K562 (cell line): ENCODE data around the gene GRIK3. TPM values are rescaled to one million over a fixed set of nuclear protein-coding genes. Genes with fewer than 3 reads are reported as not detected.
A peak's percentile ranks its signal among the peaks of the same experiment; 100 is the strongest.

Experiments
- ATAC-seq: fragments of 200-7000 bp; cut with Tn5 transposase; 3 replicates; pipeline ENCODE4 v1.9.1; 2020; ENCODE audit warnings: moderate library complexity
- BruUV-seq: library from RNA; stranded (reverse); fragments of 400-500 nt; replicated peaks from 2 replicates; lab custom pipeline; 2021; lab: Mats Ljungman, UMichigan
- CTCF ChIA-PET: fragments of 300-600 bp; formaldehyde crosslinking; extraction: SDS; loops from one replicate; lab custom pipeline; 2021; ENCODE audit warnings: low intra/inter-chr PET ratio; lab: Yijun Ruan, JAX
- POLR2A ChIA-PET: fragments of 300-600, 350-650 bp; sonication (Branson Sonifier 250); formaldehyde crosslinking; extraction: SDS; loops from one replicate; lab custom pipeline; 2021; ENCODE audit warnings: antibody characterized with exemption, inconsistent platforms; lab: Yijun Ruan, JAX
- DNase-seq, 4 experiments: peaks; one replicate each; pipeline versions ENCODE4 v3.0.0 to v3.0.0-alpha.2; 2011 to 2018; ENCODE audit warnings: low spot score in 3 of 4, mixed read lengths in 3 of 4; ENCODE audit errors: extremely low read depth in 1 of 4
- FAIRE-seq: peaks from 2 replicates; lab custom pipeline; 2011; peaks lifted over from hg19 to GRCh38; lab: Jason Lieb, UNC
- H2AFZ ChIP-seq: 2 replicates; pipeline ENCODE4 v1.6.0; 2011; ENCODE audit warnings: low read depth, low read length, control low read depth, inconsistent platforms
- H3K27ac ChIP-seq: fragments of 200-600 bp; 3 replicates; pipeline ENCODE4 v1.8.0; 2011; ENCODE audit warnings: low read depth, mild to moderate bottlenecking, control low read depth, inconsistent platforms, low read length, moderate library complexity, mixed read lengths; ENCODE audit errors: extremely low read depth
- H3K27me3 ChIP-seq, 2 experiments: fragments of 300-600 bp in 1 of 2; 2 replicates in 1 of 2; 3 replicates in 1 of 2; pipeline versions ENCODE4 v1.6.0 to v1.8.0; 2011; ENCODE audit warnings: inconsistent platforms in 2 of 2, low read length in 2 of 2, mild to moderate bottlenecking in 1 of 2, mixed read lengths in 1 of 2, moderate library complexity in 1 of 2; ENCODE audit not compliant: control insufficient read depth in 2 of 2, insufficient read depth in 2 of 2
- H3K36me3 ChIP-seq: fragments of 300-600 bp; 3 replicates; pipeline ENCODE4 v1.8.0; 2011; ENCODE audit warnings: mild to moderate bottlenecking, low read length, inconsistent platforms; ENCODE audit not compliant: control insufficient read depth, insufficient read depth
- H3K4me1 ChIP-seq, 2 experiments: fragments of 200-600 bp in 1 of 2; replicated peaks in 1 of 2; 2 replicates in 1 of 2; 3 replicates in 1 of 2; pipeline versions ENCODE4 v1.5.1 to v1.8.0; 2011; ENCODE audit warnings: inconsistent platforms in 2 of 2, low read length in 2 of 2, mild to moderate bottlenecking in 1 of 2, mixed read lengths in 1 of 2, moderate library complexity in 1 of 2; ENCODE audit not compliant: control insufficient read depth in 2 of 2, insufficient read depth in 2 of 2
- H3K4me2 ChIP-seq: 2 replicates; pipeline ENCODE4 v1.6.1; 2011; ENCODE audit warnings: low read length, control low read depth, inconsistent platforms, mixed read lengths; ENCODE audit not compliant: insufficient read depth
- H3K4me3 ChIP-seq: fragments of 200-600 bp; sonication (generic), shearing (Covaris generic); 2 replicates; pipeline ENCODE4 v1.5.1; 2016; ENCODE audit warnings: control low read depth, inconsistent platforms
- H3K79me2 ChIP-seq: fragments of 200-600 bp; 3 replicates; pipeline ENCODE4 v1.8.0; 2011; ENCODE audit warnings: low read length, inconsistent platforms; ENCODE audit not compliant: control insufficient read depth, insufficient read depth
- H3K9ac ChIP-seq, 2 experiments: 2 replicates each; pipeline versions ENCODE4 v1.6.0 to v1.6.1; 2011; ENCODE audit warnings: low read depth in 2 of 2, low read length in 2 of 2, control low read depth in 1 of 2, inconsistent platforms in 1 of 2, mild to moderate bottlenecking in 1 of 2, mixed read lengths in 1 of 2; ENCODE audit not compliant: insufficient read depth in 1 of 2
- H3K9me1 ChIP-seq: one replicate; pipeline ENCODE4 v1.6.0; 2011; ENCODE audit warnings: inconsistent platforms, mild to moderate bottlenecking, low read length, moderate library complexity; ENCODE audit not compliant: control insufficient read depth, insufficient read depth
- H3K9me3 ChIP-seq: replicated peaks from 2 replicates; pipeline ENCODE4 v1.5.1; 2011; ENCODE audit warnings: low read depth, low read length, inconsistent platforms; ENCODE audit not compliant: control insufficient read depth, insufficient read depth
- H4K20me1 ChIP-seq: replicated peaks from 2 replicates; pipeline ENCODE4 v1.6.1; 2011; ENCODE audit warnings: low read length, inconsistent platforms, mixed read lengths; ENCODE audit not compliant: control insufficient read depth, insufficient read depth
- GABPB1 ChIP-seq: sonication (generic); formaldehyde crosslinking; IDR thresholded peaks from 2 replicates; pipeline ENCODE4 v1.8.0; 2022; ENCODE audit warnings: mild to moderate bottlenecking, missing genetic modification reagents
- GABPB2 ChIP-seq: fragments of 250-450 bp; sonication (Bioruptor Pico); conservative IDR thresholded peaks from 2 replicates; pipeline ENCODE4 v1.5.1; 2021; ENCODE audit warnings: mild to moderate bottlenecking
- GTF2B ChIP-seq: IDR thresholded peaks from 2 replicates; pipeline ENCODE4 v1.6.1; 2011; ENCODE audit not compliant: insufficient read length; ENCODE audit errors: extremely low read depth
- RBM25 ChIP-seq: fragments of 200-400 bp; formaldehyde crosslinking; IDR thresholded peaks from 2 replicates; pipeline ENCODE4 v1.6.1; 2018; ENCODE audit warnings: low read length, low read depth, moderate library complexity; ENCODE audit not compliant: severe bottlenecking
- SAFB2 ChIP-seq: fragments of 200-400 bp; formaldehyde crosslinking; IDR thresholded peaks from 2 replicates; pipeline ENCODE4 v1.6.1; 2018; ENCODE audit warnings: borderline replicate concordance, low read length, low read depth, moderate library complexity; ENCODE audit not compliant: severe bottlenecking
- SIN3B ChIP-seq: fragments of 450-650 bp; IDR thresholded peaks from 2 replicates; pipeline ENCODE4 v1.6.1; 2017; ENCODE audit warnings: low read depth, mild to moderate bottlenecking, moderate library complexity
- SMC3 ChIP-seq: conservative IDR thresholded peaks from 2 replicates; pipeline ENCODE4 v1.6.1; 2011; ENCODE audit warnings: low read depth, low read length, improper control_type of control experiment; ENCODE audit not compliant: insufficient read depth
- SPI1 ChIP-seq: IDR thresholded peaks from 2 replicates; pipeline ENCODE4 v1.6.1; 2011; ENCODE audit warnings: low read depth, low read length, control low read depth, borderline replicate concordance
- TSHZ1 ChIP-seq: fragments of 250-450 bp; sonication (Bioruptor Pico); IDR thresholded peaks from 2 replicates; pipeline ENCODE4 v1.4.0; 2020; ENCODE audit warnings: mild to moderate bottlenecking, moderate library complexity
- ZFP30 ChIP-seq: fragments of 250-450 bp; sonication (Bioruptor Pico); IDR thresholded peaks from 2 replicates; pipeline ENCODE4 v1.8.0; 2022; ENCODE audit warnings: moderate library complexity, mild to moderate bottlenecking, inconsistent platforms, borderline replicate concordance
- ZFP36 ChIP-seq: fragments of 150-350 bp; IDR thresholded peaks from 2 replicates; pipeline ENCODE4 v1.6.1; 2018; ENCODE audit warnings: low read length, low read depth; ENCODE audit not compliant: partially characterized antibody
- ZNF140 ChIP-seq: fragments of 250-450 bp; sonication (Bioruptor Pico); IDR thresholded peaks from 2 replicates; pipeline ENCODE4 v1.8.0; 2021; ENCODE audit warnings: moderate library complexity, mild to moderate bottlenecking, inconsistent platforms
- ZNF436 ChIP-seq: fragments of 250-450, 450-650 bp; sonication (Bioruptor Pico); formaldehyde crosslinking; IDR thresholded peaks from 2 replicates; pipeline ENCODE4 v1.7.0; 2020; ENCODE audit warnings: mild to moderate bottlenecking
- ZNF79 ChIP-seq: fragments of 250-450 bp; sonication (Bioruptor Pico); IDR thresholded peaks from 2 replicates; pipeline ENCODE4 v1.4.0; 2020; ENCODE audit warnings: low read depth, mild to moderate bottlenecking, moderate library complexity
- WGBS: fragments of 100-300 bp; shearing (Covaris generic); methylation state at CpG from one replicate; pipeline ENCODE4 v1.1.6; 2016; ENCODE audit warnings: low coverage, mixed read lengths; ENCODE audit not compliant: insufficient coverage; ENCODE audit errors: missing lambda C conversion rate; 5-methylcytosine and 5-hydroxymethylcytosine counted together
- in situ Hi-C: fragments of 300-500 bp; cut with MboI; formaldehyde crosslinking; loops from 4 replicates; pipeline ENCODE4 v1.15.0; 2018; ENCODE audit warnings: inconsistent platforms, mixed read lengths
- intact Hi-C: fragments of 100-400 bp; cut with micrococcal nuclease; formaldehyde crosslinking; loops from 2 replicates; pipeline ENCODE4 v1.14.2; 2022
- polyA plus RNA-seq, 8 experiments: library from polyadenylated mRNA; depleted of rRNA in 4 of 8; stranded (reverse) in 5 of 8; unstranded in 3 of 8; fragments of >200 nt; fragmentation: Nextera tagmentation in 2 of 8; fragmentation: Illumina TruSeq in 1 of 8; extraction: Ambion mirVana in 2 of 8; extraction: Trizol in 1 of 8; gene quantifications; 2 replicates each; pipeline versions ENCODE4 v1.2.1 to v1.2.3, GENCODE V29; 2011 to 2014; ENCODE audit warnings: inconsistent platforms in 1 of 8, missing spikeins in 1 of 8
- total RNA-seq, 7 experiments: library from RNA; depleted of rRNA in 6 of 7; stranded (reverse); fragments of >200 nt in 6 of 7; fragmentation: Illumina TruSeq in 2 of 7; extraction: Trizol in 2 of 7; gene quantifications; 2 replicates each; pipeline versions ENCODE4 v1.2.1 to v1.2.3, GENCODE V29; 2011 to 2021; ENCODE audit warnings: low replicate concordance in 1 of 7
- TF ChIP-seq, protein P1 (sequence below): sonication (generic); formaldehyde crosslinking; IDR thresholded peaks from 2 replicates; pipeline ENCODE4 v1.8.0; 2022; ENCODE audit warnings: mild to moderate bottlenecking, missing genetic modification reagents

GRIK3 gene
- total and polyA plus RNA-seq, 9 of the 15 experiments (the other 6 are each of a cell fraction or from before 2014, with no cell fraction given), result not detected

GRCh38 chr1:36864182-36864822 is 170.0 kb downstream of the GRIK3 start (continued):
- TF ChIP-seq GTF2B (no peak), SAFB2 (no peak), GABPB2 (CRISPR knock-in tag) (no peak), ZNF79 (CRISPR knock-in tag) (no peak), SIN3B (no peak), GABPB1 (CRISPR knock-in tag) (no peak), SMC3 (0 out of 2 replicates have a peak, but pooled peaks have one; percentile 32)

GRCh38 chr1:36863500-36863899 is 170.8 kb downstream of the GRIK3 start:
- no peak for FAIRE-seq
- POLR2A ChIA-PET, result interaction anchor here (1.3 kb wide), 1 partner anchor 14 kb away, joined by 6 read pairs; no protein-coding TSS in a partner anchor
- no peaks in the 10 kb centered on the region; a peak in 1 of 5 replicates for H3K4me1 ChIP-seq
- in situ Hi-C loops, result no loop called here
- H3K36me3 ChIP-seq, result no peaks in the 10 kb centered on the region
- CTCF ChIA-PET, result no interaction called here
- H3K9ac ChIP-seq, result no peak overlapping the region
- BruUV-seq, result no TSS peak
- H3K9me3 ChIP-seq, result no peaks in the 10 kb centered on the region
- no peak for DNase-seq
- no peaks in the 10 kb centered on the region for H3K79me2 ChIP-seq
- H3K27me3 ChIP-seq, result peaks cover 0 to 10% of the 10 kb centered on the region in 2 experiments; a peak in 4 of 5 replicates
- intact Hi-C loops, result loop anchor here (10.0 kb wide), 1 partner anchor 159 kb away; no protein-coding TSS in a partner anchor
- no peak overlapping the region for H3K4me2 ChIP-seq
- no peak overlapping the region for H3K27ac ChIP-seq
- H3K4me3 ChIP-seq, result no peak overlapping the region
- 0% methylated on average over 5 of the region's 5 CpGs for WGBS
- no peak for ATAC-seq
- H2AFZ ChIP-seq, result no peak overlapping the region
- peaks cover 16% of the 10 kb centered on the region; the same call in 1 of the 2 replicates for H4K20me1 ChIP-seq
- peaks cover 5% of the 10 kb centered on the region for H3K9me1 ChIP-seq
- peak; percentile 67; the same call in 1 of the 2 replicates for TF ChIP-seq ZNF436
- peak; percentile 97 for TF ChIP-seq ZFP36
- no peak for TF ChIP-seq ZNF140
- no peak for TF ChIP-seq ZFP30 (CRISPR knock-in tag)
- TF ChIP-seq RBM25, result peak; percentile 75
- TF ChIP-seq SPI1, result no peak
- no peak for TF ChIP-seq TSHZ1 (CRISPR knock-in tag)
- TF ChIP-seq, protein P1, sequence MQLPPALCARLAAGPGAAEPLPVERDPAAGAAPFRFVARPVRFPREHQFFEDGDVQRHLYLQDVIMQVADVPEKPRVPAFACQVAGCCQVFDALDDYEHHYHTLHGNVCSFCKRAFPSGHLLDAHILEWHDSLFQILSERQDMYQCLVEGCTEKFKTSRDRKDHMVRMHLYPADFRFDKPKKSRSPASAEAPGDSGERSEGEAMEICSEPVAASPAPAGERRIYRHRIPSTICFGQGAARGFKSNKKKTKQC (CRISPR knock-in tag), result no peak
